GM19099 (cell line): ENCODE measurements around the gene APRT.

Source experiments
- POLR2A ChIP-seq: IDR thresholded peaks from 3 replicates; pipeline ENCODE4 v1.6.1; 2011; ENCODE audit warnings: low read depth; ENCODE audit not compliant: insufficient read length; ENCODE audit errors: extremely low read depth

APRT gene

DNA sequence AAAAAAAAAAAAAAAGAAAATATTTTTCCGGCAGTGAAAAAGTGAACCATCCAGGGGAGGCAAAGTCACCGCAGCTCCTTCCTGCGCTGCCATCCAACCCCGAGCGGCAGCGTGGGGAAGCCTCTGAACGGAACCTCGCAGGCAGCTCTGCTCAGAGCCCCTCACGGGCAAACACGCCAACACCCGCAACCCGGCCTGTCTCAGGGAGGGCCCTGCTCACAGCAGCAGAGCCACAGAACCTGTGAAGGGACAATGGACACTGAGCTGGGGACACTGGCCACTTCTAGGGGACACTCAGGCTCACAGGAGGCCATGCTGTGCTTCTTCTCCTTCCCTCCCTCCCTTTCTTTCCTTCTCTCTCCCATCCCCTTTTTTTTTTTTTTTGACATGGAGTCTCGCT is 21.4 kb upstream of the APRT start:
- no peak for TF ChIP-seq POLR2A

DNA sequence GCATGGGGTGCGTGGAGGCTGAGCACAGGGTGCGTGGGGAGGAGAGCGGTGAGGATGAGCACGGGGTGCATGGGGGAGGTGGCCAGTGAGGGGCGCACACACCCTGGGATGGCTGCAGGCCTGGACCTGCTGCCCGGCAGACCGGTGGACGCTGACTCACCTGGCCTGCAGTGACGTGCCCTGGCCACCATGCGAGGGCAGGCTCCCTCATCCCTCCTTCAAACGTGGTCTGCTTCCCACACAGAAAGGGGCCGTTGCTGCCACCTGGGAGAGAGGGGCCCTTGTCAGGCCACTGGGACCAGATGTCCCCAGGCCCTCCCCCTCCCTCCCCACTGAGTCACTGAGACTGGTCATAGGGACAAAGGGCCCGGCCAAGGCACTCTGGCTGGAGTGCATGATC is 20.1 kb upstream of the APRT start:
- no peak for TF ChIP-seq POLR2A

DNA sequence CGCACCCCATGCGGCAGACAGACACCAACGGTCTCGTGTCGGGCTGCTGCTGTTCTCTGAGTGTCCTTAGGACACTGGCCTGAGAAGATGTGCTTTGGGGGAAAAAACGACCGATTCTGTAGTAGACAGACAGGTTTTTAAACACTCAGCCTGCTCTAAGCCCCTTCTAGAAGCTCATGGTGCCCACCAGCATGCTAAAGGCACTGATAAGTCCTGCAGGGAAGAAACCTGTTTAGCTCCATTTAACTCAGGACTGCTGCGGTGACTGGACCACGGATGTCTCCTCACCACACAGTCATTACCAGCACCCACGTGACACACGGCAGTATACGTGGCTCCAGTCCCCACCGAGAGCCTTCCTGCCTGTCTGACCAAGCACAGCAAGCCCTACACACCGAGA is 19.1 kb upstream of the APRT start:
- no peak for TF ChIP-seq POLR2A

DNA sequence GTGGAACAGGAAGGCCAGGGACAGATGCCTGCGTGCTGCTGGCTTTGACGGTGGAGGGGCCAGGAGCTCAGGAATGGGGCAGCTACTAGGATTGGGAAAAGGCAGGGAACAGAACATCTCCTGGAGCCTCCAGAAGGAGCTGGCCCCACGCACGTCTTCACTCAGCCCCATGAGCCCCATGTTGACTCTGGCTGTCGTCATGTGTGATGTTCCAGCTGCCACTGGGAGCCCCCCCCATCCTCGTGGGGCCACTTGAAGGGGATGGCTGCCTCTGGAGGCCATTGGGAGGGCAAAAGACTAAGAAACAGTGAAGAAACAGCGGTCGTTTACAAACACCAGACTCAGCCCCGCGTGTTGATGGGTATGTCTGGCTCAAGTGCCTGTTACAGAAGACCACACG is 18.5 kb upstream of the APRT start:
- no peak for TF ChIP-seq POLR2A

DNA sequence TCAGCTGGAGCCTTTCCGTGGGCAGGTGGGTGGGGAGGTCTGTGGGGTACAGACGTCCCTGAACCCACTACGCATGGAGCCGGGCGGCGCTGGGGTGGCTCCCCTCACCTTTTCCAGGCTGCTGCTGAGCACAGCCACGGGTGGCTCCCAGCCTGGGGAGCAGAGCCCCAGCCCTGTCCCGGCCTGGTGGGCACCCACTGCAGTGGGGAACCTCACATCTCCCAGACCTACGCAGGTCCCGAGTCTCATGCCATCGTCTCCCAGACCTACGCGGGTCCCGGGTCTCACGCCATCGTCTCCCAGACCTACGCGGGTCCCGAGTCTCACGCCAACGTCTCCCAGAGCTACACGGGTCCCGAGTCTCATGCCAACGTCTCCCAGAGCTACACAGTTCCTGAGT is 17.0 kb upstream of the APRT start:
- TF ChIP-seq POLR2A, result no peak

DNA sequence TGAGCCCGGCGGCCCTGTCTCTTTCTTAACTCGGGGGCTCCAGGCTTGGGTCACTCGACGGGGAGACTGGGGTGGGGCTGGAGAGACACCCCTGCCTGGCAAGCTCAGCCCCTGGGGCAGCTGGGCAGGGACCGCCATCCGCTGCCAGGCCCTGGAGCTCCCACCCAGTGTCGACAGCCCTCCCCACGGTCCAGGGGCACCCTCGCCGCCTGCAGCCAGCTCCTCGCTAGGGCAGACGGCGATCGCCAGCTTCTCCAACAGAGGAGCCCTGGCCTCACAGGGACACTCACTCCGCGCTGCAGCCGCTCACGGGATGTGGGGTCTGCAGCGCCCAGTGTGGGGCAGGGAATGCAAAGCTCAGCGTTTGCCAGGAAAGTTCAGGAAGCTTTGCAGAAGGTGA is 16.0 kb upstream of the APRT start:
- TF ChIP-seq POLR2A, result no peak

DNA sequence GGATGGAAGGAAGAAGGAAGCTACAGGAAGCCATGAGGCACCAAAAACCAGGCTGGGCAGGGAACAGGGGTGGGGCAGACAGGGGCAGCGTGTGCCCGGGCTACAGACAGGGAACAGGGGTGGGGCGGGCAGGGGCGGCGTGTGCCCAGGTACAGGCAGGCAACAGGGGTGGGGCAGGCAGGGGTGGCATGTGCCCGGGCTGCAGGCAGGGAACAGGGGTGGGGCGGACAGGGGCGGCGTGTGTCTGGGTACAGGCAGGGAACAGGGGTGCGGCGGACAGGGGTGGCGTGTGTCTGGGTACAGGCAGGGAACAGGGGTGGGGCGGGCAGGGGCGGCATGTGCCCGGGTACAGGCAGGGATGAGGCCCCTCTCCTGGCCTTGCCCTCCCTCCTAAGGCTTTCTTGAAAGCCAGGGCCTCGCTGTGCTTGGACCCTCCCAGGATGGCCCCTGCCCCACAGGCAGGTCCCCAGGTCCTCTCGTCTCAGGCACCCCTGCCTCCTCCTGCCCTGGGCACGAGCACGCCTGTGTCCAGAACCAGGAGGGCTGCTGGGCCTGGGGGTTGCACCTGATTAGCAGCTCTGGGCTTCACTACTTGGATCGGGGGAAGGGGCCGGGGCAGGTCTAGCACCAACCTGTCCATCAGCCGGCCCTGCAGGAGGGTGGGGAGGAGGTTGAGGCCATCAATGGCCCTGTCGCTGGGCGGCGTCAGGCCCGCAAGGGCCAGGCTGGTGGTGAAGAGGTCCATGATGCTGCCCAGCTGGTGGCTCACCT is 14.5 kb upstream of the APRT start:
- no peak for TF ChIP-seq POLR2A

DNA sequence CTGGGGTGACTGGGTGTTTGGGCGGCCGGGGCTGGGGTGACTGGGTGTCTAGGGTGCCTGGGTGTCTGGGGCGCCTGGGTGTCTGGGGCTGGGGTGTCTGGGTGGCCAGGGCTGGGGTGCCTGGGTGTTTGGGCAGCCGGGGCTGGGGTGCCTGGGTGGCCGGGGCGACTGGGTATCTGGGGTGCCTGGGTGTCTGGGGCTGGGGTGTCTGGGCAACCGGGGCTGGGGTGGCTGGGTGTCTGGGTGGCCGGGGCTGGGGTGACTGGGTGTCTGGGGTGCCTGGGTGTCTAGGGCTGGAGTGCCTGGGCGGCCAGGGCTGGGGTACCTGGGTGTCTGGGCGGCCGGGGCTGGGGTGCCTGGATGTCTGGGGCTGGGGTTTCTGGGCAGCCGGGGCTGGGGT is 13.4 kb upstream of the APRT start:
- no peak for TF ChIP-seq POLR2A

DNA sequence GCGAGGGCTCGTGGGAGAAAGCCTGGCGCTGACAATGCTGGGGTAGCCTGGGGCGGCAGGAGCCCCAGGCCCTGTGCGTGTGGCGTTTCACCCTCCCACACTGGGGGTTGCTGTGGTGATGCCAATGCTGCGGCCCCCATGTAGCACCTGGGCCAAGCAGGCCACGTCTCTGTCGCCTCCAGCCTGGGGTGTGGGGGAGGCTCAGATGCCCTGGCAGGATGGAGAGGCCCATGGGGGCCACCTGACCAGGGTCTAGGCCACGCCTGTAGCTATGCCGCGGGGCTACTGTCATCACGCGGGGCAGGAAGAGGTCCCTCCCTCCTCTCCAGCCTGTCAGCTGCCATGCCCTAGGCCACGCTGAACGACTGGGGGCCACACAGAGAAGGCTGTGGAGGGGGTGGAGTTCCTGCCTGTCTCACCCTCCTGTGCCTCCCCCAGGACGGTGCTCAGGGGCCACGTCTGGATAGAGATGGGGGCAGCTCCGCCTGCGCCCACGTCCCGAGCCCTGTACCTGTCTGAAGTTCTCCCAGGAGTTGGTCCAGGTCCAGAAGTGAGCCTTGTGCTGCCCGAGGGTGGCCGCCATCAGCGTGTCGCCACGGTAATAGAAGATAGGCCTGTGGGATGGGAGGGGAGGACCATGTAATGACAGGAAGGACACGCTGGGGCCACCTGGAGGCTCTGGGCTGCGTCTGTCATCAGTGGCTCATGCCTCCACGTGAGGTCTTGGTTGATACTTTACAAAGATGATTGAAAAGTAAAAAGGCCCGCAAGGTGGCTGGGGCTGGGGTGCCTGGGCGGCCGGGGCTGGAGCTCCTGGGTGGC is 12.7 kb upstream of the APRT start:
- TF ChIP-seq POLR2A, result no peak

DNA sequence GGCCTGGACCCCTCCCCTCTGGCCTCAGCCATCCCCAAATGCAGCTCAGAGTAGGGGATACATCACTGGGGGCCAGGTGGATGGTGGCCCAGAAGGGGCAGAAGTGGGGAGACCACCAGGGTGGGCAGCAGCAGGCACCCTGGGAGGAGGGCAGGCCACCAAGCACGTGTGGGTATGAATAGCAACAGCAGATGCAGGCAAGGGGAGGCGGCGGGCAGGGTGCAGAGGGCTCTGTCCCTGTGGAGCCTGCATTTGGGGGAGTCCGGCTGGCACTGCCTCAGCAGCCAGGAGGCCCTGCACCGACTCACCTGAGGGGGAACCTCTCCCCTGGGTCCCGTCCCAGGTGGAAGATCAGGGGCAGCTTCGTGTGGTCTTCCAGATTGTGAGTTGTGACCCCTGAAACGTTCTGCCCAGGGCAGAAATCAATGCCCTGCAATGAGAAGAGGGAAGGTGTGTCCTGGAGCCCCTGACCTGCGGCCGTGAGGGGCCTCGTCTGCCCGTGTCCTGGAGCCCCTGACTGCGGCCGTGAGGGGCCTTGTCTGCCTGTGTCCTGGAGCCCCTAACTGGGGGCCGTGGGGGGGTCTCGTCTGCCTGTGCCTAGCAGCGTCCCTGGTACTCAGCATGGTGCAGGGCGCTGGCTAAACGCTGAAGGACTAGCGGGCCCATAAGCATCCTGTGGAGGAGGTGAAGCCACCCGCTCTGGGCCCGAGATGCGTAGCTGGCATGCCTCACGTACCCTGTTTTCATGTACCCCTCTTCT is 10.7 kb upstream of the APRT start:
- TF ChIP-seq POLR2A, result no peak

DNA sequence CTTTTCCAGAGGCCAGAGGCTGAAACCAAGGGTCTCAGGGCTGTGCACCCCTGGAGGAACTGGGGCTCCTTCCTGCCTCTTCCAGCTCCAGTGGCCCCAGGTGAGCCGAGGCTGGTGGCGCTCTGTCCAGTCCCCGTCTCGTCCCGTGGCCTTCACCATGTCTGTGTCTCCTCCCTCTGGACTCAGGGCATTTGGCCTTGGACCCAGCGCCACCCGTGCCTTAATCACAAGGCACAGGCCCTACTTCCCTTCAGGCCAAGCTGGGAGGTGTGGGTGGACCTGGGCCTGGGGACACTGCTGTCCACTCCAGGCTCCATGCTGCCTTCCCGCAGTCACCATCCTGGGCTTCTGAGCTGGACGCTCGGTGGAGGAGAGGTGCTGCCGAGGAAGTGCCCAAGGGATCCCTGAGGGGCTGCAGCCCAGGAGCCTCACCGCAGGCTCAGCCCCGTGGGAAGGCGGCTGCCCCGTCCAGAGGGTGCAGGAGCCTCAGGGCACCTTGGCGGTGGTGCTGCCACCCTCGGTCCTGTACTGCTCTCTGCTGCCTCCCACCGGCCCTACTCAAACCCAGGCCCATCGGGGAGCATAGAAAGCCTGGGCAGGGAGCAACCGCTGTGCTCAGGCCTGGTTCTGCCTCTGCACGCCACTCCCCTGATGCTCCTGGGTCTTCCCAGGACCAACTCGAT is 9.6 kb upstream of the APRT start:
- TF ChIP-seq POLR2A, result no peak

DNA sequence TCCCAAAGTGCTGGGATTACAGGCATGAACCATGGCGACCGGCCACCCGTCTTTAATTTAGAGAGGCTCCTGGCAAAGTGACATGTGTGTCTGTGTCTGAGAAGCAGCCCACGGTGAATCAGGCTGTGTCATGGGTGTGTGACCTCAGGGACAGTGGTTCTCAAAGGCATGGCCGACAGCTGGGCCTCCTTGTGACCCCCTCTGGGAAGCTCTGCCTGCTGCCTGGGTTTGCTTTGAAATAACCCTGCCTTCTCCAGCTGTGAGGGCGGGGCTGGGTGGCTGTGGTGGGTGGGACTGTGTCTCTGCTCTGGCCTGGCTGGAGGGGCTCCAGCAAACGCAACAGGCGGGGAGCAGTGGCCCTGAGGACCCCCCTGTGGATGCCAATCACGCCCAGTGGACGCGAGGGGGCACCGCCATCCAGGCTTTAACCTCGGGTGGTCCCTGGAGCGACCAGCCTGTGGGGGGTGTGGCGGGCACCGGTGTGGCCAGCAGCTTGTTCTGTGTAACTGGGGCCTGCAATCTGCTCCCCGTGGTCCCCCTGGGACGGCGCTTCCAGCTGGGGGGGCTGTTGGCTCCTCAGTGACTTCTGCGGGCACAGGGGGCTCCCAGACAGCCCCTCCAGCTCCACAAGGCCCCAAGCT is 8.8 kb upstream of the APRT start:
- TF ChIP-seq POLR2A, result no peak

DNA sequence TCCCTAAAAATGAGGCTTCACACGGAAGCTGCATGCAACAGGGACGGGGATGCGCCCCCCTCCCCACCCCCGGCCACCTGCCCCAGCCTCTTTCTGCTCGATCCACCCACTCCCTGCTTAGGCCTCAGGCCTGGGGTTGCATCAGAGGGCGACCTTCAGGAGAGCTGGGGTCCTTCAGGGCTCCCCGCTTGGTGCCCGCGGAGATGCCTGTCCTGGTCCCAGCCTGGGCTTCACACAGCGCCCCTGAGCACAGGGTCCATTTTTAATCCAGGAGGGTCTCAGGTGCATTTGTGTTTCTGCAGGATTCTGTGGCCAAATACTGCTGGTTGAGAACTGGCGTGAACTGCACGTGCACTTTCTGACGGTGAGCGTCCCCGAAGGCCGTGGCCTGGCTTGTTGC is 7.4 kb upstream of the APRT start:
- no peak for TF ChIP-seq POLR2A

DNA sequence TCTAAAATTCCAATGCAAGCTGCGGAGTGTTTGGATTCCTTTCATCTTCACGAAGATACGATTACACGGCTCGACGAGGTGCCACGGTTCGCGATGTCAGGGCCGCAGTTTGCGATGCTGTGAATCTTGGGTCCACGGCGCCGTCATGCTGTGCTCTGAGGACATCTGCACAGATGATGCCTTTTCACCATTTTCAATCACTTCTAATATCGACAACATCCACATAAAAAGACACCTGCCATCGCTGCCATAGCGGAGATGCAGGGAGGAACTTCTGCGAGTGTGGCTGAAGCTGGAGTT is 6.8 kb upstream of the APRT start:
- TF ChIP-seq POLR2A, result no peak
